A172 (cell line): ENCODE measurements around the gene MIXL1. TPM values are rescaled to one million over a fixed set of nuclear protein-coding genes. Genes with fewer than 3 reads are reported as not detected.

ENCODE experiments used
- DNase-seq: peaks from one replicate; pipeline ENCODE4 v3.0.0-alpha.2; 2015; ENCODE audit warnings: low spot score
- total RNA-seq: library from RNA; depleted of rRNA; stranded (reverse); fragments of >200 nt; shearing (Covaris generic); gene quantifications from 2 replicates; pipeline ENCODE4 v1.2.3, GENCODE V29; 2014; rRNA removed

Gene MIXL1
- total RNA-seq, 1 experiment from 2014 or later, result not detected

DNA sequence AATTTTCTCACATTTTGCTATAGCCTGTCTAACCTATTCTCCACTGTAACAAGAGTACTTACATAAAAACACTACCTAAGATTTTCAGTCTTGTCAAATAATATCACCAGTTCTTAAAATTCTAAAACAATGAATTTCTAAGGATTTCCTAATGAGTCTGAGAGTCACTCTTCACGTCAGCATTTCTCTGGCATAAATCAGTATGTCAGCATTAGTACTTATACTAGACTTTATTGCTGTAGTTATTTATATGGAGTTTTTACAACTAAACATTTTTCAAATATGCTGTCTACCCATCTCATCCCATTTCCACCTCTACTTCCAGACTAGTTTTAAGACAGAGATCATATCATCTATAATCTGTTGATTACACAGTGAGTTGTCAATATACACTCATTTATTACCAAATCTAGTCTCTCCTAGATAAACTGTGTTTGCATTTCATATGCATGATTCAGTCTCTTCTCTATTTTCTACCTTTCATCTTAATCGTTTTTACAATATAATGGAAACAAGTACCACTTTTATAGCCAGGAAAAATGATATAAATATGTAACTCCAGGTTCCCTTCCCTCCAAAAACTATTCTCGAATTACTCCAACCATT, 52.7 kb downstream of the MIXL1 start:
- no peak for DNase-seq

Other genes starting within 250 kb of the MIXL1 start
- gene SDE2, start 224.3 kb upstream of the MIXL1 start, total RNA-seq, result 42.3 and 44.3 TPM in 2 replicates
- 429 and 466 TPM in 2 replicates for gene H3-3A, start 160.9 kb upstream of the MIXL1 start, total RNA-seq
- 71.0 and 71.3 TPM in 2 replicates for gene ACBD3, start 36.9 kb upstream of the MIXL1 start, total RNA-seq
- gene LIN9, start 85.5 kb downstream of the MIXL1 start, total RNA-seq, result 25.6 and 27.7 TPM in 2 replicates
- gene PARP1, start 184.4 kb downstream of the MIXL1 start, total RNA-seq, result 216 and 238 TPM in 2 replicates